HT-29 (cell line): ENCODE data around the gene ATAD5. TPM values are rescaled to one million over a fixed set of nuclear protein-coding genes. Genes with fewer than 3 reads are reported as not detected.
"Not testable (repeated sequence)": the region's sequence is repeated elsewhere in the genome, so short reads cannot be mapped to it uniquely, and the experiment has no call there.

Experiments used
- DNase-seq: peaks from one replicate; pipeline ENCODE4 v3.0.0-alpha.2; 2015; ENCODE audit warnings: low spot score
- total RNA-seq: library from RNA; depleted of rRNA; stranded (reverse); fragments of >200 nt; shearing (Covaris generic); gene quantifications from 2 replicates; pipeline ENCODE4 v1.2.3, GENCODE V29; 2014

Gene ATAD5
- total RNA-seq, 1 experiment from 2014 or later = 3.6 TPM

GRCh38 chr17:30821871-30822723 lies 9.7 kb upstream of the ATAD5 start:
- DNase-seq = no peak

DNA sequence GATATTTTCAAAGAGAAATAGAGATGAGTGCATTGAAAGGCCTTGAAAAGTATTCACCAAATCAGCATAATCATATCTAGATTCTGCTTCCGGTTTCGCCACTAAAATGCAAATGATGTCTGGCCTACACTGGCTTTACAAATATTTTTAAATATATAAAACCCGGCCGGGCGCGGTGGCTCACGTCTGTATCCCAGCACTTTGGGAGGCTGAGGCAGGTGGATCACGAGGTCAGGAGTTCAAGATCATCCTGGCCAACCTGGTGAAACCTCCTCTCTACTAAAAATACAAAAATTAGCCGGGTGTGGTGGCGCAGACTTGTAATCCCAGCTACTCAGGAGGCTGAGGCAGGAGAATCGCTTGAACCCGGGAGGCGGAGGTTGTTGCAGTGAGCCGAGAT lies 8.8 kb upstream of the ATAD5 start:
- DNase-seq = not testable (repeated sequence)

- no peak for DNase-seq
Measured at GRCh38 chr17:30823421-30823820, 8.3 kb upstream of the ATAD5 start.

DNA sequence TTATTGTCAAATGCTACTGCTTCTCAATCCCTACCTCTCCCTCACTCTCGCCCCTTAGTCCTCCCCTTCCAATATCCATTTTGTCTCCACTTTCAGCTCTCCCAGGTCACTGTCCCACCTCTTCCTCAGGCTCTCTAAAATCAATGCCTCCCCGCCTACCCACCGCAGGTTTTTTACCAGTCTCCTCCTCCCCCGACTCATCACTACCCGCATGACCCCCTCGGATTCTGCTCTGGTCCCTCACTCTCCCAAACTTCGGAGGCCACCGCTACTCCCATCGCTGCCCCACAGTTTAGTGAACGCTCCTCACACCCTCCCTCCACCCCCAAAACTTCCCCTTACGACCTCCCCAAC lies 7.8 kb upstream of the ATAD5 start:
- no peak for DNase-seq

DNA sequence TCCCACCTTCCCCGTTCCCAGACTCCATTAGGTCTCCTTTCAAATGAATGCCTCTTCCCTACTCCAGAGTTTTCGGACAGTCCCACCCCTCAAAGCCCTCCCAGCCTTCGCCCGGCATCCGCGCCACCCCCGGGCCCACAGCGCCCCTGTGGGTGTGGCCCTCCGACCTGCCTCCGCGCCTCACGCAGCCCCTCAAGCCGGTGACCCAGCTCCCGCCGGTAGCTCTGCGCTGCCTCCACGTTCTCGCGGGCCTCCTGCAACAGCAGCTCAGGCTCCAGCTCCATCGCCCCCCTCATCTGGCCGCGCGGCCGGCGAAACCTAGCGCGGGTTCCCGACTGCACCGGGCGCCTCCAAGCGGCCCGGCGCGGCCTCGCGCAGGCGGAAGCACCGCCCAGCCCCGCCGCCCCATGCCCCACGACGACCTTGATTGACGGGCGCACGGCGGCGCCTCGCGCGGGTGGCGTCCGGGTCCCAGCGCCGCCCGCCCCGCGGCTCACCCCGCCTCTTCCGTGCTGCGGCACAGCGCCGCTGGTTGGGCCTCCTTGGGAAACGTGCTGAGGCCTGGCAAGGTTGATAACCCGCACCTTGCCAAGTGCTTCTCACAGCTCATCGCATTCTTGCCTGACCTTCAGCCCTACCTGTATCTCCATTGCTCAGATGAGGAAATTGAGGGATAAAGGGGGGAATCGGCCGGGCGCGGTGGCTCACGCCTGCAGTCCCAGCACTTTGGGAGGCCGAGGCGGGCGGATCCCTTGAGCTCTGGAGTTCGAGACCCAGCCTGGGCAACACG lies 7.2 kb upstream of the ATAD5 start, which contains the start of gene CRLF3:
TSS of gene CRLF3 (minus strand) at position 337 of the 790 bp plus-strand sequence. CDS start at position 296, 41 bp downstream.
- peak; percentile 93 for DNase-seq

DNA sequence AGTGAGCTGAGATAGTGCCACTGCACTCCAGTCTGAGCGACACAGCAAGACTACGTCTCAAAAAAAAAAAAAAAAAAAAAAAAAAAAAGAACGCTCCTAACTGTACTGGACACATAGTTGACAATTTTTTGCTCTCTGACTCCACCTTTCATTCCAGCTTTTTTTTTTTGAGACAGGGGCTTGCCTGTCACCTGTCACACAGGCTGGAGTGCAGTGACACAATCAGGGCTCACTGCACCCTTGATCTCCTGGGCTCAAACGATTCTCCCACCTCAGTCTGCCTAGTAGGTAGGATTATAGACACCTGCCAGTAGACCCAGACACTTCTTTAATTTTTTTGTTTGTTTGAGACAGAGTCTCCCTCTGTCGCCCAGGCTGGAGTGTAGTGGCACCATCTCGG lies 4.7 kb upstream of the ATAD5 start:
- DNase-seq = no peak

DNA sequence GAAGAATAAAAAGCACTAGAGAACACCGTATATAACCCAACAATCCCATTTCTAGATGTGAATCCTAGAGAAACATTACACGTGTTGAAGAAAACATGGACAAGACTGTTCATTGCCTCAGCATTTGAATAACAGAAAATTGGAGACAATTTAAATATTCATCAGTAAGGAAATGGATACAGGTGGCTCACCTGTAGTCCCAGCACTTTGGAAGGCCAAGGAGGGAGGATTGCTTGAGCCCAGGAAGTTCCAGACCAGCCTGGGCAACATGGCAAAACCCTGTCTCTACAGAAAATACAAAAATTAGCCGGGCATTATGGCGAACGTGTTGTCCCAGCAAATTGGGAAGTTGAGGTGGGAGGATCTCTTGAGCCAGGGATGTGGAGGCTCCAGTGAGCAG lies 2.7 kb upstream of the ATAD5 start:
- DNase-seq = no peak

GRCh38 chr17:30831257-30831656 lies 509 bp upstream of the ATAD5 start:
- DNase-seq = peak; percentile 35

DNA sequence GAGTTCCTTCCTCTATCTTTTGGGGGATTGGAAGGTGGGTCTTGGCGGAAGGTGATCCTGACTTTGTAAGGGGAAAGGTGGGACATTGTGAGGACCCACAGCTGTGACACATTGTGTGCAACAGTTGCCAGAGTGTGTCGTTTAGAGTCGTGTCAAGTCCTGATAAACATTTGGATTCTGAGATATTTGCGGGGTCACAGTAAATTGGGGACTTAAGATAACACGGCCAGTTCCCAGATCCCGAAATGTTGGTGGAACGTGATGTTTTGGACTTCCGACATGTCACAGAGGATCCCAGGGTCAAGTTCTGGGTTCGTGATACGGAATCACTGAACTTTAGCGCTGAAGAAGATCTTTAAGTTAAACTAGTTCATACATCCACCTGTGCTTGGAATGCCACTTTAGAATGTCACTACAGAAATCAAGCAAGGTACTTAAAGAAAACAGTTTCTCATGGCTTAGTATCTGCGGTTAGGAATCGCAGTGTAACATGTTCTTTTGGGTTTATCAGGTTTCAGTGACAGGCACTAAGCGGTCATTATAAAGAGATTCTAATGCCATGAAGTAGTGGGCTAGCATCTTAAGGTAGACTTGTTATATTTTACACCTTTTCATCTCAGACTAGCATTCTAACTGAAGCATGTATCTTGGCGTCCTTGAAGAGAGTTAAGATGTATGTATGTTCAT lies 815 bp downstream of the ATAD5 start:
- DNase-seq = peak; percentile 42

DNA sequence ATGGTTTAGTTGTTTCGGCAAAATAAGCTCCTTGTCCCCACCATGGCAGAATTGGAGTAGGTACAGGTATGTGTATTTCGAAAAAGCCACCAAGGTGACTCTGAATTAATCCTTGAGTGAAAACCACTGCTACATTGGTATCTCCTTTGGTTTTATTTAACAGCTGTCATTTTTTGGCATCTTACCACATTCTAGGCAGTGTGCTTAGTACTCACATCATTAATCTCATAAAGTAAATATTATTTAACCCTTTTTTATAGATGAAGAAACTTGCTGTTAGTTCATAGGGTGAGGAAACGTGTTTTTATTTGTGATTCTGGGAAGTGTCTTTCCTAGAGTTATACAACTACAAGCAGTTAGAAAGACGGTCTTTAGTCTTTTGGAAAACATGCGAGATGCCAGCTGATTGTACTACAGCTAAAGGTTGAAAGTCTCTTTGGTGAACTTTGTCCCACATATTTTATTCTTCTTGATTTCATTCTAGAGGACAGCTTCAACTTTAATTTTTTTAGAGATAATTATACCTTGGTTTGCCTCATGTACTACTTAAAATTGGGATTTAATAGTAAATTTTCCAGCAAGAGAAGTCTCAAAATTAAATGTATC lies 6.5 kb downstream of the ATAD5 start:
- no peak for DNase-seq

DNA sequence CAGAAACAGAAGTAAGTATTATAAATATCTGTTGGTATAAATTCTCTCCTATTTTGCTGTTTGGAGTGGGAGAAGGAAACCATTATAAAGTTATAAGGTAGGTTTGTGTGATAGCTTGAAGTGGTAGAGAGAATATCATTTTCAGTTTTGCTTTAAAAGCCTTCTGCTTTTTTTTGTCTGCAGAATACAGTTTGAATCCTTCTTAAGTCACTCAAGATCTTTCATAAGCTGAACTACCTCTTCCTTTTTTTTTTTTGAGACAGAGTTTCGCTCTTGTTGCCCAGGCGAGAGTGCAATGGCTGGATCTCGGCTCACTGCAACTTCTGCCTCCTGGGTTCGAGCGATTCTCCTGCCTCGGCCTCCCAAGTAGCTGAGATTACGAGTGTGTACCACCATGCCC lies 9.0 kb downstream of the ATAD5 start:
- DNase-seq = no peak

DNA sequence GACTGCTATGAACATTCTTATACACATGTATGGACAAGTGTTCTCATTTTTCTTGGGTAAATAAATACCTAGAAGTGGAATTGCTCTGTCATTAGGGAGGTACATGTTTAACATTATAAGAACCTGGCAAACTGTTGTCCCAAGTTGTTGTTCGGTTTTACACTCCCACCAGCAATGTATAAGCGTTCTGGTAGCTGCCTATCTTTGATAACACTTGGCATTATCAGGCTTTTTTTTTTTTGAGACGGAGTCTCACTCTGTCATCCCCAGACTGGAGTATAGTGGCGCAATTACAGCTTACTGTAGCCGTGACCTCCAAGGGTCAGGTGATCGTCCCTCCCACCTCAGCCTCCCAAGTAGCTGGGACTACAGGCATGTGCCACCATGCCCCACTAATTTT lies 16.3 kb downstream of the ATAD5 start:
- no peak for DNase-seq

- no peak for DNase-seq
Measured at GRCh38 chr17:30854146-30854545, 22.4 kb downstream of the ATAD5 start.

GRCh38 chr17:30858556-30859250 lies 26.9 kb downstream of the ATAD5 start:
- DNase-seq = no peak

DNA sequence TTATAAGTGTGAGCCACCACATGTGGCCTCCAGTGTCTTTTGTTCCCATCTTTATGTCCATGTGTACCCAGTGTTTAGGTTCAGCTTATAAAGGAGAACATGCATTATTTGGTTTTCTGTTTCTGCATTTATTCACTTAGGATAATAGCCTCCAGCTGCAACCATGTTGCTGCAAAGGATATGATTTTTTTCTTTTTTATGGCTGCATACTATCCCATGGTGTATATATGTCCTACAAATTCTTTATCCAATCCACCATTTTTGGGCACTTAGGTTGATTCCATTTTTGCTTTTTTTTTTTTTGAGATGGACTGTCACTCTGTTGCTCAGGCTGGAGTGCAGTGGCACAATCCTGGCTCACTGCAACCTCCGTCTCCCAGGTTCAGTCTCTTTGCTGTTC lies 32.9 kb downstream of the ATAD5 start:
- DNase-seq = no peak

DNA sequence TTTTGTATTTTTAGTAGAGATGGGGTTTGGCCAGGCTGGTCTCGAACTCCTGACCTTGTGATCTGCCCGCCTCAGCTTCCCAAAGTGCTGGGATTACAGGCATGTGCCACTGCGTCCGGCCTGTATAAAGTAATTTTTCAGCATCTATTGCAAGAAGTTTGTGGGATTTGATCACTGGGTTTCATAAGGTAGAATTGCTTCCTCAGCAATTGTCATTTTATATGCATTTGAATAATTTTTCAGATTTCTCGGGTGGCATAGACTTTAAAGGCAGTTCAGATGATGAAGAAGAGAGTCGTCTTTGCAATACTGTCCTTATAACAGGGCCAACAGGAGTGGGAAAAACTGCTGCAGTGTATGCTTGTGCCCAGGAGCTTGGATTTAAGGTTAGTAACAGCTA lies 37.2 kb downstream of the ATAD5 start:
- DNase-seq = no peak

DNA sequence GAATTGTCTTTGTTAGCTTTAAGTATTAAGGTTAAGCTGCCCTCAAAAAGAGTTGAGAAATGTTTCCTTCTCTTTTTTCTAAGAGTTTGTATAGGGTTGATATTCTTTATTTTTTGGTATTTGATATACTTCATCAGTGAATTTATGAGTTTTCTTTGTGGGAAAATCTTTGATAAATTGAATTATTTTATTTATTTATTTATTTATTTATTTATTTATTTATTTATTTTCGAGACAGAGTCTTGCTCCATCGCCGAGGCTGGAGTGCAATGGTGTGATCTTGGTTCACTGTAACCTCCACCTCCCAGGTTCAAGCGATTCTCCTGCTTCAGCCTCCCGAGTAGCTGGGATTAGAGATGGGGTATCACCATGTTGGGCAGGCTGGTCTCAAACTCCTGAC lies 54.4 kb downstream of the ATAD5 start:
- no peak for DNase-seq

GRCh38 chr17:30894236-30894635 lies 62.5 kb downstream of the ATAD5 start:
- DNase-seq = no peak

GRCh38 chr17:30897311-30897710 lies 65.5 kb downstream of the ATAD5 start:
- no peak for DNase-seq

DNA sequence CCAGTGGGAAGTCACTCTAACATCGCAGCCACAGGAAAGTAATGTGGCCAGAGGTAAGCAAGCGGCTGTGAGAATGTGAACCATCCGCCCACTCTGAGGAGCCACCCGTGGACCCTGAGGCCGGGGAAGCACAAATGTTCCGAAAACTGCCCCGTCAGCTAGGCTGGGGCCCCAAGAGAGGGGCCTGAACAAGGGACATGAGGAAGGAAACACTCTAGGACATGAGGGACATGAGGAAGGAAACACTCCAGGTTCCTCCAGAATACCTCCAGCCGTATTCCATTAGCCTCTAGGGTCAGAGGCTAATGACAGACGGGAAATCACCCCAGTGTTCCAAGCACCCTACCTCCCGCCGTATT lies 74.0 kb downstream of the ATAD5 start:
- DNase-seq = peak; percentile 19
